Activated CD4-positive, alpha-beta T cell treated with anti-CD3 and anti-CD28 coated beads, Interleukin-2, amount 10 ng/mL, durations not matched to agents 24 days and 14 days (primary cell): ENCODE results near the gene SOSTDC1. TPM values are rescaled to one million over a fixed set of nuclear protein-coding genes. Genes with fewer than 3 reads are reported as not detected.
"Not testable (repeated sequence)": the region's sequence is repeated elsewhere in the genome, so short reads cannot be mapped to it uniquely, and the experiment has no call there.

ENCODE experiments used
- DNase-seq: peaks from one replicate; pipeline ENCODE4 v3.0.0; 2022
- H3K27ac Mint-ChIP-seq: one replicate; pipeline ENCODE4 v1.8.0; 2022; ENCODE audit warnings: mild to moderate bottlenecking, mixed read lengths
- H3K27me3 Mint-ChIP-seq: one replicate; pipeline ENCODE4 v1.8.0; 2022; ENCODE audit warnings: mixed read lengths
- H3K36me3 Mint-ChIP-seq: one replicate; pipeline ENCODE4 v1.8.0; 2022; ENCODE audit warnings: low read depth, mild to moderate bottlenecking, mixed read lengths
- H3K4me1 Mint-ChIP-seq: one replicate; pipeline ENCODE4 v1.8.0; 2021; ENCODE audit warnings: mixed read lengths
- H3K4me3 Mint-ChIP-seq: one replicate; pipeline ENCODE4 v1.8.0; 2022; ENCODE audit warnings: mild to moderate bottlenecking, moderate library complexity, mixed read lengths
- H3K9me3 Mint-ChIP-seq: one replicate; pipeline ENCODE4 v1.8.0; 2021; ENCODE audit warnings: mixed read lengths
- intact Hi-C: fragments of 100-400 bp; cut with micrococcal nuclease; formaldehyde crosslinking; loops from one replicate; pipeline ENCODE4 v1.15.1; 2023
- total RNA-seq: library from RNA; stranded (reverse); gene quantifications from 2 replicates; pipeline ENCODE4 v1.2.3, GENCODE V29; 2022

SOSTDC1 gene
- total RNA-seq, 1 donor from 2014 or later: not detected

GRCh38 chr7:16491148-16491547, 25.6 kb upstream of the SOSTDC1 start:
- peaks cover 2% of the 10 kb centered on the region for H3K27me3 Mint-ChIP-seq
- H3K36me3 Mint-ChIP-seq: no peaks in the 10 kb centered on the region
- H3K4me3 Mint-ChIP-seq: no peak overlapping the region
- no peak overlapping the region for H3K27ac Mint-ChIP-seq
- no peak for DNase-seq
- intact Hi-C loops: no loop called here
- peaks cover 4% of the 10 kb centered on the region for H3K4me1 Mint-ChIP-seq
- no peaks in the 10 kb centered on the region for H3K9me3 Mint-ChIP-seq

- no peaks in the 10 kb centered on the region for H3K36me3 Mint-ChIP-seq
- no peaks in the 10 kb centered on the region for H3K4me1 Mint-ChIP-seq
- peaks cover 3% of the 10 kb centered on the region for H3K27me3 Mint-ChIP-seq
- H3K27ac Mint-ChIP-seq: no peak overlapping the region
- intact Hi-C loops: no loop called here
- H3K9me3 Mint-ChIP-seq: no peaks in the 10 kb centered on the region
- DNase-seq: no peak
- no peak overlapping the region for H3K4me3 Mint-ChIP-seq
These were observed 19.1 kb upstream of the SOSTDC1 start for GRCh38 chr7:16484453-16485158.

- H3K36me3 Mint-ChIP-seq: no peaks in the 10 kb centered on the region
- H3K4me3 Mint-ChIP-seq: no peak overlapping the region
- no peak for DNase-seq
- intact Hi-C loops: no loop called here
- H3K27ac Mint-ChIP-seq: no peak overlapping the region
- no peaks in the 10 kb centered on the region for H3K9me3 Mint-ChIP-seq
- no peaks in the 10 kb centered on the region for H3K4me1 Mint-ChIP-seq
- H3K27me3 Mint-ChIP-seq: peaks cover 3% of the 10 kb centered on the region
These were observed 14.1 kb upstream of the SOSTDC1 start for GRCh38 chr7:16479591-16479990.

GRCh38 chr7:16479161-16479560, 13.6 kb upstream of the SOSTDC1 start:
- H3K4me1 Mint-ChIP-seq: no peaks in the 10 kb centered on the region
- no peaks in the 10 kb centered on the region for H3K36me3 Mint-ChIP-seq
- intact Hi-C loops: no loop called here
- H3K9me3 Mint-ChIP-seq: no peaks in the 10 kb centered on the region
- no peak for DNase-seq
- H3K4me3 Mint-ChIP-seq: no peak overlapping the region
- no peak overlapping the region for H3K27ac Mint-ChIP-seq
- H3K27me3 Mint-ChIP-seq: peaks cover 3% of the 10 kb centered on the region

GRCh38 chr7:16471933-16472332, 6.4 kb upstream of the SOSTDC1 start:
- no peaks in the 10 kb centered on the region for H3K27me3 Mint-ChIP-seq
- H3K36me3 Mint-ChIP-seq: no peaks in the 10 kb centered on the region
- H3K9me3 Mint-ChIP-seq: no peaks in the 10 kb centered on the region
- no peak overlapping the region for H3K4me3 Mint-ChIP-seq
- DNase-seq: no peak
- intact Hi-C loops: no loop called here
- no peak overlapping the region for H3K27ac Mint-ChIP-seq
- H3K4me1 Mint-ChIP-seq: no peaks in the 10 kb centered on the region

- intact Hi-C loops: no loop called here
- H3K4me3 Mint-ChIP-seq: no peak overlapping the region
- no peaks in the 10 kb centered on the region for H3K36me3 Mint-ChIP-seq
- H3K9me3 Mint-ChIP-seq: no peaks in the 10 kb centered on the region
- no peaks in the 10 kb centered on the region for H3K4me1 Mint-ChIP-seq
- DNase-seq: no peak
- no peak overlapping the region for H3K27ac Mint-ChIP-seq
- peaks cover 11% of the 10 kb centered on the region for H3K27me3 Mint-ChIP-seq
These were observed 1.4 kb downstream of the SOSTDC1 start for GRCh38 chr7:16463949-16464715.

GRCh38 chr7:16463520-16463919, 2.0 kb downstream of the SOSTDC1 start:
- H3K4me3 Mint-ChIP-seq: no peak overlapping the region
- no peaks in the 10 kb centered on the region for H3K4me1 Mint-ChIP-seq
- no peak for DNase-seq
- intact Hi-C loops: no loop called here
- no peaks in the 10 kb centered on the region for H3K36me3 Mint-ChIP-seq
- peaks cover 12% of the 10 kb centered on the region for H3K27me3 Mint-ChIP-seq
- H3K9me3 Mint-ChIP-seq: no peaks in the 10 kb centered on the region
- no peak overlapping the region for H3K27ac Mint-ChIP-seq

- no peaks in the 10 kb centered on the region for H3K9me3 Mint-ChIP-seq
- no peak overlapping the region for H3K4me3 Mint-ChIP-seq
- no peaks in the 10 kb centered on the region for H3K4me1 Mint-ChIP-seq
These were observed 3.1 kb downstream of the SOSTDC1 start for GRCh38 chr7:16462431-16462889.

GRCh38 chr7:16460789-16461493, 4.6 kb downstream of the SOSTDC1 start:
- Mint-ChIP-seq H3K27ac (no peak overlapping the region), H3K4me3 (no peak overlapping the region), H3K4me1 (no peaks in the 10 kb centered on the region), H3K9me3 (no peaks in the 10 kb centered on the region), H3K27me3 (peaks cover 11% of the 10 kb centered on the region), H3K36me3 (no peaks in the 10 kb centered on the region)
- intact Hi-C loops: no loop called here
- DNase-seq: no peak

More at GRCh38 chr7:16462431-16462889, 3.1 kb downstream of the SOSTDC1 start:
- peaks cover 12% of the 10 kb centered on the region for H3K27me3 Mint-ChIP-seq
- H3K27ac Mint-ChIP-seq: no peak overlapping the region
- H3K36me3 Mint-ChIP-seq: no peaks in the 10 kb centered on the region
- no peak for DNase-seq
- intact Hi-C loops: no loop called here

- H3K4me1 Mint-ChIP-seq, H3K36me3 Mint-ChIP-seq, H3K27ac Mint-ChIP-seq, H3K9me3 Mint-ChIP-seq, intact Hi-C loops, DNase-seq, H3K27me3 Mint-ChIP-seq, H3K4me3 Mint-ChIP-seq: not testable (repeated sequence)
These were observed 9.2 kb downstream of the SOSTDC1 start for GRCh38 chr7:16456303-16456702.

GRCh38 chr7:16455591-16455990, 9.9 kb downstream of the SOSTDC1 start:
- Mint-ChIP-seq H3K36me3 (no peaks in the 10 kb centered on the region), H3K9me3 (no peaks in the 10 kb centered on the region), H3K4me3 (no peak overlapping the region), H3K4me1 (no peaks in the 10 kb centered on the region), H3K27me3 (peaks cover 4% of the 10 kb centered on the region), H3K27ac (no peak overlapping the region)
- intact Hi-C loops: no loop called here
- no peak for DNase-seq

GRCh38 chr7:16450366-16450765, 15.2 kb downstream of the SOSTDC1 start:
- H3K27me3 Mint-ChIP-seq: peaks cover 4% of the 10 kb centered on the region
- H3K27ac Mint-ChIP-seq: no peak overlapping the region
- DNase-seq: no peak
- intact Hi-C loops: no loop called here
- no peaks in the 10 kb centered on the region for H3K36me3 Mint-ChIP-seq
- H3K9me3 Mint-ChIP-seq: no peaks in the 10 kb centered on the region
- H3K4me1 Mint-ChIP-seq: no peaks in the 10 kb centered on the region
- no peak overlapping the region for H3K4me3 Mint-ChIP-seq

- Mint-ChIP-seq H3K27ac (no peak overlapping the region), H3K36me3 (no peaks in the 10 kb centered on the region), H3K27me3 (peaks cover 4% of the 10 kb centered on the region), H3K9me3 (no peaks in the 10 kb centered on the region), H3K4me3 (no peak overlapping the region), H3K4me1 (no peaks in the 10 kb centered on the region)
- intact Hi-C loops: no loop called here
- no peak for DNase-seq
These were observed 17.7 kb downstream of the SOSTDC1 start for GRCh38 chr7:16447876-16448275.

GRCh38 chr7:16446508-16446907, 19.0 kb downstream of the SOSTDC1 start:
- H3K4me1 Mint-ChIP-seq: no peaks in the 10 kb centered on the region
- H3K4me3 Mint-ChIP-seq: no peak overlapping the region
- peaks cover 2% of the 10 kb centered on the region for H3K27me3 Mint-ChIP-seq
- H3K36me3 Mint-ChIP-seq: no peaks in the 10 kb centered on the region
- H3K9me3 Mint-ChIP-seq: no peaks in the 10 kb centered on the region
- DNase-seq: no peak
- intact Hi-C loops: no loop called here
- H3K27ac Mint-ChIP-seq: no peak overlapping the region
